Measurements from ENCODE around the gene HMG20B. TPM values are rescaled to one million over a fixed set of nuclear protein-coding genes. Genes with fewer than 3 reads are reported as not detected.

HMG20B gene
- total RNA-seq, 1 experiment from 2014 or later, result 186 TPM

GRCh38 chr19:3554254-3555083 is 18.3 kb upstream of the HMG20B start:
- H3K4me1 ChIP-seq (ENCODE audit: control insufficient read depth in 1 of 2, insufficient read depth in 2 of 2, low read length in 2 of 2), result peaks cover 15 to 50% of the 10 kb centered on the region in 2 experiments
- no peak overlapping the region for H3K4me3 ChIP-seq (replicated peaks in 1 of 2; ENCODE audit: low read depth in 1 of 2, low read length in 2 of 2)
- H3K9me2 ChIP-seq (ENCODE audit: insufficient read depth), result no peaks in the 10 kb centered on the region
- BruUV-seq (replicated peaks), result TSS peak; percentile 67
- intact Hi-C loops (cut with micrococcal nuclease), result no loop called here
- H3K36me3 ChIP-seq (ENCODE audit: control insufficient read depth in 1 of 2, insufficient read depth in 2 of 2, low read length in 2 of 2), result peaks cover 0 to 18% of the 10 kb centered on the region in 2 experiments; a peak in 1 of 4 replicates
- H3K9ac ChIP-seq (ENCODE audit: low read length), result no peak overlapping the region
- DNase-seq (ENCODE audit: low read depth, low spot score) (no peak), ATAC-seq (no peak)
- H3K27me3 ChIP-seq (ENCODE audit: insufficient read depth, low read length), result no peaks in the 10 kb centered on the region
- H3K4me2 ChIP-seq (ENCODE audit: low read length), result peak overlapping the region; percentile 97; the same call in 1 of the 2 replicates
- H4K20me1 ChIP-seq (ENCODE audit: insufficient read depth), result peaks cover 8% of the 10 kb centered on the region; the same call in 1 of the 2 replicates
- no peak overlapping the region for H2AFZ ChIP-seq (ENCODE audit: low read depth, low read length, poor library complexity, severe bottlenecking)
- H3K9me3 ChIP-seq (ENCODE audit: control insufficient read depth in 1 of 2, insufficient read depth in 1 of 2, low read depth in 1 of 2, low read length in 2 of 2), result no peaks in the 10 kb centered on the region
- ChIA-PET POLR2A (interaction anchor here (1.4 to 1.7 kb wide), 2 partner anchors 11 to 54 kb away, joined by 3 to 5 read pairs; no protein-coding TSS in a partner anchor), CTCF (no interaction called here), RAD21 (ENCODE audit: low non-redundant PET in 1 of 2, low total read pairs in 2 of 2, uncharacterized antibody in 2 of 2, unreplicated experiment in 2 of 2) (no interaction called here)
- H3K79me2 ChIP-seq (ENCODE audit: insufficient read depth, low read length), result peaks cover 68% of the 10 kb centered on the region
- TF ChIP-seq REST (IDR thresholded peaks at IDR 0.05; ENCODE audit: low read depth) (no peak), CTCF (IDR thresholded peaks at IDR 0.05 in 2 of 3, conservative IDR thresholded peaks at IDR 0.05 in 1 of 3; ENCODE audit: borderline replicate concordance in 1 of 3, insufficient read depth in 1 of 3, low read depth in 2 of 3, low read length in 2 of 3) (no peak), ATF3 (IDR thresholded peaks at IDR 0.05) (no peak), EGR1 (IDR thresholded peaks at IDR 0.05; ENCODE audit: low read depth) (no peak), POLR2AphosphoS5 (IDR thresholded peaks at IDR 0.05; ENCODE audit: low read depth, low read length) (no peak), ZNF274 (IDR thresholded peaks at IDR 0.05; ENCODE audit: low read depth, low read length) (no peak), EZH2phosphoT487 (IDR thresholded peaks at IDR 0.05; ENCODE audit: borderline replicate concordance) (no peak), TCF7L2 (IDR thresholded peaks at IDR 0.05; ENCODE audit: borderline replicate concordance, extremely low read depth, insufficient read depth, insufficient read length) (no peak), CBX3 (IDR thresholded peaks at IDR 0.05; ENCODE audit: low read depth) (no peak)
- H3K27ac ChIP-seq (ENCODE audit: low read depth, low read length), result no peak overlapping the region

All from HCT116 (cell line).